HG03432 (cell line): Measurements from ENCODE around the gene ROR2.
"Not testable (repeated sequence)": the region's sequence is repeated elsewhere in the genome, so short reads cannot be mapped to it uniquely, and the experiment has no call there.

Experiments
- ATAC-seq: cut with Tn5 transposase; IDR thresholded peaks from one replicate; pipeline ENCODE4 v1.9.1; 2021; ENCODE audit warnings: mild to moderate bottlenecking, moderate library complexity; ENCODE audit not compliant: unreplicated experiment

Gene ROR2

DNA sequence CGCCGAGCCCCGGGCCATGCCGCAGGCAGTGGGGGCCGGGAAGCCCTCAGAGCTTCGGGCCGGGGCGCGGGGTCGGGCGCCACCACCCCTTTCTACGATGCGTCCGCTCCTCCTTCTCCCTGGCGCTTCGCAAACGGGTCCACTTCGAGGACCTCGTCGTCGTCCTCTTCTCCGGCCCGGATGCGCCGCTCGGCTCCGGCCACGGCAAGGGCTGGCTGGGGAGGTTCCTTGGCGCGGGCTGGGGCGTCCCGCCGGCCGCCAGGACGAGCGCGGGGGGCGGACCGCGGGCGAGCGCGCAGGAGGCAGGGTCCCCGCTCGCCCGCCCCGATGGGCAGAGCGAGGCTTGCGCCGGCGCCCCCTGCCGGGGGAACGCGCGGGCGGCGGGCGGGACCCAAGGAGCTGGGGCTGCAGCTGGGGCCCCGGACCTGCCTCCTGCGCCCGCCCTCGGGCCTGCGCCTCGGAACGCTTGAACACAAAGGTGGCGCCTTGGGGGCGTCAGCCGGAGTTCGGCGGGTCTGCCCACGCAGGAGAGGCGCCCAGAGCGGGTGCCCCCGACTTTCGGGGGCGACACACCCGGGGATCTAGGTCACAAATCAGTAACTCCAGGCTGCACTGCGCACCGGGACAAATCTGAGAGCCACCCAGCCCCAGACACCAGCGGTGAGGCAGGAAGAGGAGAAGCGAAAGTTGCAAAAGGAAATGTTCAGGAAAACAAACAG lies at the start of gene ROR2:
TSS of gene ROR2 (minus strand) at position 283 of the 719 bp plus-strand sequence.
- peak; percentile 76 for ATAC-seq

- no peak for ATAC-seq
Observed at GRCh38 chr9:91995000-91995655, 45.1 kb upstream of the ROR2 start.

DNA sequence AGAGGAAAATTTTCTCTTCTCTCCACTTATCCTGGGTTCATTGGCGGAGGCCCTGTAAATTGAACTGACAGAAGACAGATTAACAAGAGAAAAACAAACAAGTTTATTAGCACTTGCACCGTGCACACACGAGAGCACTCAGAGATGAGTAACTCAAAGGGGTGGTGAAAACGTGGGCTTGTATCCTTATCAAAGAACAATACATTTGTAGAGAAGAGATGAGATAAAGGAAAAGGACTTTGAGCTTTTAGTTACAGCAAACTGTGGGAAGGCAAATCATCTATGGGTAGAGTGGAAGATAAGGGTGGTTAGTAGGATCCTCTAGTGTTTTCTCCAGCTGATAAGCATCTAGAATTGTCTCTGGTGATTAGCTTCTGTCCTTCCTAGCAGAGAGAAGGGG lies 44.4 kb upstream of the ROR2 start:
- ATAC-seq = no peak

DNA sequence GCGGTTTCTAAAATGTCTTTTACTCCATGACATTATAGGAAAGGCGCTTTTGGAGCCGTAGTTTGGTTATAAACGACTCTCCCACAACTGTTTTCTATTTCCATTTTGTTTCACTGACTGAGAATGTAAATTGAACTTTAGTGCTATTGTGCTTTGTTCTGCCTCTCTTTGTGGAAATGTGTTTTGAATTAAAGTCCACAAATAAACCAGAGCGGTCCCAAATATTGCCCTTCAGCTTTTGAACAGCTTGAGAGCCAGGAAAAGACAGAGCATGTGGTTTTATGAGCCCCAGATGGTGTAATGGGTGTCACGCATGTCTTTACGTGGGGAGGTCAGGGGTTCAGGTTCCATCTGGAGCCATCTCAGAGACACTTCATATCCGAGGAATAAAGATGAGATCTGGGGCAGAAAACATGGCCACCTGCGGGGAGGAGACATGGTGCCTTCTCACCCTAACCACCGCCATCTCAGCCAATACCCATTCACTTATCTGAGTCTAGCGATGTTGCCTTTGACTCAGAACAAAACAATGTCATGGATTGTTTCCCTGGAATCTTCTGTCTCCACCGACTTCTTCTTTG lies 42.5 kb upstream of the ROR2 start:
- no peak for ATAC-seq

DNA sequence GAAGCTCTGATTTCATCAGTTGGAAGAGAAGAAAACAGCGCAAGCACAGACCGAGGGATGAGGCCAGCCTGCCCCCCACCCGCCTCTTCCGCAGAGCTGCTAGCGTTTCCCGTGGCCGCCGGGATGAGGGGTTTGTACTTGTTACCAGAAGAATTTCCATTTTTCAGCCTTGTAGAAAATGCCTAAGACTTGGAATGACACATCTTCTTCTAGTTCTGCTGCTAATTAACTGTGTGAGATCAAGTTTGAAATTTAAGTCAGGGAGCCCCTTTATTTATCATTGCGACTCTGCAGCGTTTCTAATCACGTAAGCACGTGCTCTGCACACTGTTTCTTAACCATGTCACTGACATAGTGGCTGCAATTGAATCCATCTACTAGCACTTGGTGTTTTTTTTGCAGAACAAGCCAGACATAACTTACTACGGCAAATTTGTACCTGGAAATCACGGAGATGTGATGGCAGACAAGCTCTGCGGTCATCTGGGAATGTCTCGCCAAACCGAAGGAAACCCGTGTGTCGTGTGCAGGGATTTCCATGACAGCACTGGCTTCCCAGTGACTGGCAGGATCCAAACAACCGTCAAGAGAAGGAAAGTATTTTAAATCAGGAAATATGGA lies 41.8 kb upstream of the ROR2 start:
- no peak for ATAC-seq

DNA sequence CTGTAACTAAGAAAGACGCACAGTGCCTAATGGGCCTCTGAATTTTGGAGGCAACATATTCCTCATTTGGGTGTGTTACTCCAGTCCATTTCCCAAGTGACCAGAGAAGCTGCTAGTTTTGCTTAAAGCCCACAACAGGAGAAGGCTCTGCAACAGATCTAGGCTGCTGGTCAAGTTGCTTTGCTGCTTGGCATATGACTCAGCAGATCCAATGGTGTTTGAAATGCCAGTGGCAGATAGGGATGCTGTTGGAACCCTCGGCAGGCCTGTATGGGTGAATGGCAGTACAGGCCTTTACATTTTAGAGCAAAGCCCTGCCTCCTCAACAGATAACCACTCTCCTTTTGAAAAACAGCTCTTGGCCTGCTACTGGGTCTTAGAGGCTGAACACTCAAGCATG lies 36.2 kb upstream of the ROR2 start:
- ATAC-seq = no peak

GRCh38 chr9:91985692-91986091 lies 35.7 kb upstream of the ROR2 start:
- ATAC-seq = no peak

GRCh38 chr9:91978740-91979414 lies 28.8 kb upstream of the ROR2 start:
- ATAC-seq = no peak

DNA sequence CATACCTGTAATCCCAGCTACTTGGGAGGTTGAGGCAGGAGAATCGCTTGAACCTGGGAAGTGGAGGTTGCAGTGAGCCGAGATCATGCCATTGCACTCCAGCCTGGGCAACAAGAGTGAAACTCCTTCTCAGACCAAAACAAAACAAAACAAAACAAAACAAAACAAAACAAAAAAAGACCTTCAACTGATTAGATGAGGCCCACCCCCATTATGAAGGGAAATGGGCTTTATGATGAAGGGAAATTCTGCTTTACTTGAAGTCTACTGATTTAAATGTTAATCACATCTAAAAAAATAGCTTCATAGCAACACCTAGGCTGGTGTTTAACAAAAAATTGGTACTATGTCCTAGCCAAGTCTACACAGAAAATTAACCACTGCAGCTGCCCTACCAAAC lies 25.2 kb upstream of the ROR2 start:
- ATAC-seq = not testable (repeated sequence)

DNA sequence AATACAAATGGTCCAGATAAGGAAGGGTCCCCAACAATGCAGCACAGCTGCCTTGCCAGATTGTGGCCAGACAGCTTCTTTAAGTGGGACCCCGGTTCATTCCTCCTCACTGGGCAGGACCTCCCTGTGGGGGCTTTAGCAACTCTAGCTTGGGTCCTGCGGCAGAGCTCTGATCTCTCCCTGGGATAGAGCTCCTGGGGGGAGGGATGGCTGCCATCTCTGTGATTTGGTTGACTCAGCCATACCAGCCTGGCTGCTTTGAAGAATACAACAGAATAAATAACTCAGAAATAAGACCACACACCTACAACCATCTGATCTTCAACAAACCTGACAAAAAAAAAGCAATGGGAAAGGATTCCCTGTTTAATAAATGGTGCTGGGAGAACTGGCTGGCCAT lies 22.7 kb upstream of the ROR2 start:
- no peak for ATAC-seq

DNA sequence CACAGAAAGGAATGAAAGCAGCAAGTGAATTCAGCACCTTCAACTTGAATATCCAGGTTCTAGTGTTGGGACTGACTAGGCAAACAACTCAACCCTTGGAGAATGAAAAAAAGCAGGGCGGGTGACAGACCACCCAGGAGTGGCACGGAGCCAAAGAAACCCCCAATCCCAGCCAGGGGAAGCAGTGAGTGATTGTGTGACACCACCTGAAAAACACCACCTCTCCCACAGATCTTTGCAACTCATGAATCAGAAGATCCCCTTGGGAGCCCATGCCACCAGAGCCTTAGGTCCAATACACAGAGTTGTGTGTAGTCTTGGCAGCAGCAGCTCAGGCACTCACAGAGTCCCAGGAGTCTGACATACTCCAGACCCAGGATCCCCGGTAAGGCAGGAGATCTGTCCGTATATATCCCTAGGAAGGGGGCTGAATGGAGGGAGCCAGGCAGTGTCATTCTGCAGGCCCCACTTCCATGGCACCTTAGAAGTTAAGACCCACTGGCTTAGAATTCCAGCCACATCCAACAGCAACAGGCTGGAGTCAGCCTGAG lies 22.1 kb upstream of the ROR2 start:
- ATAC-seq = no peak

- ATAC-seq = no peak
Observed at GRCh38 chr9:91967259-91967658, 17.2 kb upstream of the ROR2 start.

- no peak for ATAC-seq
Observed at GRCh38 chr9:91966503-91966902, 16.5 kb upstream of the ROR2 start.

- ATAC-seq = no peak
Observed at GRCh38 chr9:91963711-91964240, 13.7 kb upstream of the ROR2 start.

DNA sequence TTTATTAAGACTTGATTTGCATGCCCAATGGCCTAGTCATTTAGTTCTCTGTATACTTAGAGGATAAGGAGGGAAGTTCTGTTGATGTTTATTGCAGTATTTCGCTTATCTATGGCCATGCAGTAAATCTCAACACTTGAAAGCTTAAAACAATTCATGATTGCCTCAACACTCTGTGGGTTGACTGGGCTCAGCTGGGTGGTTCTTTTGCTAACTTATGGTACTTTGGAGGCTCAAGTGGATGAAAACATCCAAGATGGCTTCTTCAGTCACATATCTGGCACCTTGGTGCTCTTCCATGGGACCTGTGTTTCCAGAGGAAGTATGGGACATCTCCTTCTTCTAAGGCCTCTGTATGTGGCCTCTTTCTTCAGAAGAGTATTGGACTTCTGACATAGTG lies 10.3 kb upstream of the ROR2 start:
- no peak for ATAC-seq

DNA sequence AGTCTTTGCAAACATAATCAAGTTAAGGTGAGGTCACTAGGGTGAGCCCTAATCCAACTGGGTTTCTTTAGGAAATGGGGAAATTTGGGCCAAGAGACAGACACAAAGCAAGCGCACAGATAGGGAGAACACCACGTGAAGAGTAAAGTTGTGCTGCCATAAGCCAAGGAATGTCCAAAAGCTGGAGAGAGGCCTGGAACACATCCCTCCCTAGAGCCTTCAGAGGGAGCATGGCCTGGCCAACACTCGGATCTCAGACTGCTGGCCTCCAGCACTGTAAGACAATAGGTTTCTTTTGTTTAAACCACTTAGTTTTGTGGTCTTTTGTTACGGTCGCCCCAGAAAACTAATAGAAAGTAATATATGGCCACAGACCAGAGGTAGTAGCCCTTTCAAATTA lies 8.1 kb upstream of the ROR2 start:
- ATAC-seq = no peak

DNA sequence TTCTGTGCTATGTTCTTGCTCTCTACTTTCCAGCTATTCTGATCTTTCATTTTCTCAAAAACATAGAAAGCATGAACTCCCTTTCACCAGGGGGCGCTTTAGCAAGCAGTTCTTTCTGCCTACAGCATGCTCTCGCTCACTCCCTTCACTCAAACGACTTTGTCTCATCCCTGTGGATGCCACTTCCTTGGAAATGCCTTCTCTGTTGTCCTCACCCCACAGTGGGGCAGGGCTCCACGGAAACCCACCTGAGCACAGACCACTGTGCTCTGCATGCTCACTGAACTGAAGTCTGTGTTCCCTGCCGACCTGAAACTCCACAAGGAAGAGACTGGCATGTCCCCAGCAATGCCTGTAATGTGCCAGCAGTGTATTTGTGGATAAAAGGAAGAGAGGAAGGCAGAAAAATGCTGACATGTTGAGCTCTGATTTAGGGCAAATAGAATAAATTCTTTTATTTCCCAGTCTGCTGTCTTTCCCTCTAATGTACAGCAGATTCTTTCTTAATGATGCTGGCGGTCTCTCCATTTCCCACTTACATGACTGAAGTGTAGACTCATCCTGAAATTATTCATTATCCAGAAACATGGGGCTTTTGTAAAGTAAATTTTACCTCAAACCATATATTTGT lies 4.9 kb upstream of the ROR2 start:
- ATAC-seq = no peak

GRCh38 chr9:91953718-91954117 lies 3.7 kb upstream of the ROR2 start:
- no peak for ATAC-seq

DNA sequence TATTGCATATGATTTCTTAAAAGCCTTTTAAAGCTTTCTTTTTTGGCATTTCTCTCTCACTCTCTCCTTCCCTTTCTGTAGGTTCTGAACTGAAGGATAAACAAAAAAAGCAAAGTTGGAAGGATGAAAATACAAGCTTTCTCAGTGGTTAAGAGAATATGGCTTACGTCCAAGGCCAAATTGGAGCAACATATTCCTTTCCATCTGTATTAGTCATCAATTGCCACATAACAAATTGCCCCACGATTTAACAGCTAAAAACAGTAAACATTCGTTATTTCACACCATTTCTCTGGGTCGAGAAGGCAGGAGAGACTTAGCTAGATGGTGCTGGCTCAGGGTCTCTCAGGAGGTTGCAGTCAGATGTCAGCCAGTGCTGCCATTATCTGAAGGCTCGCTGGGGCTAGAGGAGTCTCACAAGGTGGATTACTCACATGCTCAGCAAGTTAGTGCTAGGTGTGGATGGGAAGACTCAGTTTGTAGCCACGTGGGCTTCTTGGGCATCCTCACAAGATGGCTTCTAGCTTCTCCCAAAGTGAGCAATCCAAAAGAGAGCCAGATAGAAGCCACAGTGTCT lies 2.0 kb upstream of the ROR2 start:
- no peak for ATAC-seq

GRCh38 chr9:91949392-91949945 lies 559 bp downstream of the ROR2 start:
- no peak for ATAC-seq
